ENCODE data around the gene GP1BB. TPM values are rescaled to one million over a fixed set of nuclear protein-coding genes. Genes with fewer than 3 reads are reported as not detected.

GP1BB gene
- total and polyA plus RNA-seq, 2 donors (not counting 3 experiments of a cell fraction or from before 2014, with no cell fraction given), result 1.7 to 6.2 TPM

- peaks cover 12% of the 10 kb centered on the region for H3K4me1 ChIP-seq (ENCODE audit: control insufficient read depth, extremely low read depth, insufficient read depth, low read length)
- ChIA-PET POLR2A (no interaction called here), CTCF (interaction anchor here (0.7 to 2.6 kb wide), 6 partner anchors 8 to 140 kb away, joined by 3 to 17 read pairs (median 3); no protein-coding TSS in a partner anchor)
- DNase-seq (ENCODE audit: low read depth, low spot score) (no peak), FAIRE-seq (no peak)
- H3K79me2 ChIP-seq (ENCODE audit: control insufficient read depth, insufficient read depth, low read length), result no peaks in the 10 kb centered on the region
- no peak overlapping the region for H3K4me2 ChIP-seq (ENCODE audit: insufficient read depth, low read length)
- no peak overlapping the region for H3K27ac ChIP-seq (ENCODE audit: insufficient read depth, low read depth, low read length)
- no peak overlapping the region for H3K4me3 ChIP-seq (replicated peaks in 1 of 3; ENCODE audit: insufficient read depth in 1 of 3, low read depth in 1 of 3, low read length in 3 of 3)
- H3K36me3 ChIP-seq (ENCODE audit: control insufficient read depth in 2 of 2, extremely low read depth in 1 of 2, insufficient read depth in 2 of 2, low read length in 2 of 2), result peaks cover 0 to 3% of the 10 kb centered on the region in 2 experiments
- dilution Hi-C loops (cut with MboI; ENCODE audit: extremely low pct_ligation_motif_present, low sequenced_read_pairs), result no loop called here
- no peak overlapping the region for H3K9ac ChIP-seq (replicated peaks; ENCODE audit: extremely low read depth, insufficient read depth, low read length)
- no peak for TF ChIP-seq CTCF (IDR thresholded peaks at IDR 0.05; ENCODE audit: extremely low read depth in 1 of 2, insufficient read depth in 1 of 2, low read depth in 1 of 2, low read length in 2 of 2)
- TF ChIP-seq POLR2AphosphoS5 (IDR thresholded peaks at IDR 0.05; ENCODE audit: insufficient read depth, low read depth, low read length), result peak; percentile 7
- H3K9me1 ChIP-seq (replicated peaks; ENCODE audit: control insufficient read depth, extremely low read depth, insufficient read depth, low read length), result no peaks in the 10 kb centered on the region
- no peaks in the 10 kb centered on the region for H4K20me1 ChIP-seq (replicated peaks; ENCODE audit: control insufficient read depth, extremely low read depth, insufficient read depth, low read length)
- intact Hi-C loops (cut with micrococcal nuclease), result loop anchor here (5.0 kb wide), 1 partner anchor 142 kb away; no protein-coding TSS in a partner anchor
- no peaks in the 10 kb centered on the region for H3K9me3 ChIP-seq (replicated peaks; ENCODE audit: control insufficient read depth, insufficient read depth, low read length)
- no TSS peak for BruUV-seq (replicated peaks)
- peaks cover 8 to 13% of the 10 kb centered on the region in 2 experiments for H3K27me3 ChIP-seq (ENCODE audit: control insufficient read depth in 2 of 2, insufficient read depth in 2 of 2, low read length in 2 of 2)
- H2AFZ ChIP-seq (ENCODE audit: low read depth, low read length), result no peak overlapping the region
These were observed 47.2 kb downstream of the GP1BB start for GRCh38 chr22:19770349-19771220.

- Histone ChIP-seq H3K27ac (ENCODE audit: insufficient read depth, low read depth, low read length) (no peak overlapping the region), H3K9me3 (replicated peaks; ENCODE audit: control insufficient read depth, insufficient read depth, low read length) (no peaks in the 10 kb centered on the region), H3K9ac (replicated peaks; ENCODE audit: extremely low read depth, insufficient read depth, low read length) (no peak overlapping the region), H3K27me3 (ENCODE audit: control insufficient read depth in 2 of 2, insufficient read depth in 2 of 2, low read length in 2 of 2) (peaks cover 6 to 12% of the 10 kb centered on the region in 2 experiments), H2AFZ (ENCODE audit: low read depth, low read length) (no peak overlapping the region), H3K79me2 (ENCODE audit: control insufficient read depth, insufficient read depth, low read length) (no peaks in the 10 kb centered on the region), H3K9me1 (replicated peaks; ENCODE audit: control insufficient read depth, extremely low read depth, insufficient read depth, low read length) (no peaks in the 10 kb centered on the region), H3K4me3 (replicated peaks in 1 of 3; ENCODE audit: insufficient read depth in 1 of 3, low read depth in 1 of 3, low read length in 3 of 3) (no peak overlapping the region), H4K20me1 (replicated peaks; ENCODE audit: control insufficient read depth, extremely low read depth, insufficient read depth, low read length) (no peaks in the 10 kb centered on the region), H3K4me1 (ENCODE audit: control insufficient read depth, extremely low read depth, insufficient read depth, low read length) (peaks cover 12% of the 10 kb centered on the region), H3K36me3 (ENCODE audit: control insufficient read depth in 2 of 2, extremely low read depth in 1 of 2, insufficient read depth in 2 of 2, low read length in 2 of 2) (peaks cover 0 to 3% of the 10 kb centered on the region in 2 experiments), H3K4me2 (ENCODE audit: insufficient read depth, low read length) (no peak overlapping the region)
- dilution Hi-C loops (cut with MboI; ENCODE audit: extremely low pct_ligation_motif_present, low sequenced_read_pairs), result no loop called here
- ChIA-PET CTCF (interaction anchor here (0.8 to 2.7 kb wide), 10 partner anchors 9 to 138 kb away, joined by 3 to 28 read pairs (median 7); no protein-coding TSS in a partner anchor), POLR2A (interaction anchor here (0.6 kb wide), 1 partner anchor 149 kb away, joined by 4 read pairs; no protein-coding TSS in a partner anchor)
- no TSS peak for BruUV-seq (replicated peaks)
- TF ChIP-seq JUN (IDR thresholded peaks at IDR 0.05; ENCODE audit: borderline replicate concordance, insufficient read depth, insufficient read length, low read depth) (no peak), POLR2A (IDR thresholded peaks at IDR 0.05; ENCODE audit: low read depth, low read length) (no peak)
- DNase-seq (ENCODE audit: low read depth, low spot score) (no peak), FAIRE-seq (no peak)
- intact Hi-C loops (cut with micrococcal nuclease), result loop anchor here (2.0 to 5.0 kb wide), 3 partner anchors 34 to 140 kb away; no protein-coding TSS in a partner anchor
These were observed 49.0 kb downstream of the GP1BB start for GRCh38 chr22:19772422-19772672.

Measured in endothelial cell of umbilical vein (primary cell).